Mesothelial cell of epicardium (in vitro differentiated cells): ENCODE data around the gene NAV2. TPM values are rescaled to one million over a fixed set of nuclear protein-coding genes. Genes with fewer than 3 reads are reported as not detected.

Source experiments
- DNase-seq, 2 experiments: peaks; one replicate each; pipeline ENCODE4 v3.0.0; 2021; ENCODE audit warnings: low spot score in 2 of 2; ENCODE audit not compliant: unreplicated experiment in 2 of 2
- H3K27ac Mint-ChIP-seq: 2 replicates; pipeline ENCODE4 v1.8.0; 2021; ENCODE audit warnings: mixed read lengths
- H3K27me3 Mint-ChIP-seq: 2 replicates; pipeline ENCODE4 v1.8.0; 2021; ENCODE audit warnings: low read depth, mixed read lengths
- H3K36me3 Mint-ChIP-seq: 2 replicates; pipeline ENCODE4 v1.8.0; 2021; ENCODE audit warnings: mixed read lengths
- H3K4me1 Mint-ChIP-seq: 2 replicates; pipeline ENCODE4 v1.8.0; 2021; ENCODE audit warnings: mixed read lengths
- H3K4me3 Mint-ChIP-seq: 2 replicates; pipeline ENCODE4 v1.8.0; 2021; ENCODE audit warnings: mild to moderate bottlenecking, moderate library complexity, mixed read lengths
- H3K9me3 Mint-ChIP-seq: 2 replicates; pipeline ENCODE4 v1.8.0; 2021; ENCODE audit warnings: mixed read lengths
- total RNA-seq: library from RNA; stranded (reverse); gene quantifications from 3 replicates; pipeline ENCODE4 v1.2.1, GENCODE V29; 2021
- TF ChIP-seq, protein P1 (sequence below): fragments of 200-600 bp; sonication (generic); IDR thresholded peaks from one replicate; pipeline ENCODE4 v1.5.0; 2021; ENCODE audit warnings: antibody characterized with exemption; ENCODE audit not compliant: unreplicated experiment

Gene NAV2
- total RNA-seq, 1 donor from 2014 or later = 69.8 TPM

DNA sequence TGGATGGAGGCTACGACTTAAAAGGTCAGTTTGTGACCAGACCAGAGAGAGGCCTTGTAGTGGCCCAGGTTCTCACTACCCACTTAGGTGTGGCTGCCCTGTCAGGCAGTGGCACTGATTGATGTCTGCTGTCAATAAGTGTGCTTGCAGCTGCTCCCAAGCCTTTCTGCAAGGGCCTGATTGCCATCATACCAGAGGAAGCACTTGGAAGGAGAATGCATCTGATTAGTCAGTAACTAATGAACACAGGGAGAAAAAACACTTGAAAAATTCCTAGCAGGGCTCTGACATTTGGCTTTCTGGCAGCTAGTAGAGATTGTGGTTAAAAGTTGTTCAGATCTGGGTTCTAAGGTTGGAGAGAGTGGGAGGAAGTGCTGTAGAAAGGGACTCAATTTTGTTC, 107.5 kb downstream of the NAV2 start:
- no peak overlapping the region for H3K4me3 Mint-ChIP-seq
- no peaks in the 10 kb centered on the region for H3K36me3 Mint-ChIP-seq
- no peaks in the 10 kb centered on the region for H3K9me3 Mint-ChIP-seq
- DNase-seq = no peak
- no peak overlapping the region for H3K27ac Mint-ChIP-seq
- TF ChIP-seq, protein P1, sequence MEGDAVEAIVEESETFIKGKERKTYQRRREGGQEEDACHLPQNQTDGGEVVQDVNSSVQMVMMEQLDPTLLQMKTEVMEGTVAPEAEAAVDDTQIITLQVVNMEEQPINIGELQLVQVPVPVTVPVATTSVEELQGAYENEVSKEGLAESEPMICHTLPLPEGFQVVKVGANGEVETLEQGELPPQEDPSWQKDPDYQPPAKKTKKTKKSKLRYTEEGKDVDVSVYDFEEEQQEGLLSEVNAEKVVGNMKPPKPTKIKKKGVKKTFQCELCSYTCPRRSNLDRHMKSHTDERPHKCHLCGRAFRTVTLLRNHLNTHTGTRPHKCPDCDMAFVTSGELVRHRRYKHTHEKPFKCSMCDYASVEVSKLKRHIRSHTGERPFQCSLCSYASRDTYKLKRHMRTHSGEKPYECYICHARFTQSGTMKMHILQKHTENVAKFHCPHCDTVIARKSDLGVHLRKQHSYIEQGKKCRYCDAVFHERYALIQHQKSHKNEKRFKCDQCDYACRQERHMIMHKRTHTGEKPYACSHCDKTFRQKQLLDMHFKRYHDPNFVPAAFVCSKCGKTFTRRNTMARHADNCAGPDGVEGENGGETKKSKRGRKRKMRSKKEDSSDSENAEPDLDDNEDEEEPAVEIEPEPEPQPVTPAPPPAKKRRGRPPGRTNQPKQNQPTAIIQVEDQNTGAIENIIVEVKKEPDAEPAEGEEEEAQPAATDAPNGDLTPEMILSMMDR = no peak
- H3K4me1 Mint-ChIP-seq = peaks cover 11% of the 10 kb centered on the region
- no peaks in the 10 kb centered on the region for H3K27me3 Mint-ChIP-seq

DNA sequence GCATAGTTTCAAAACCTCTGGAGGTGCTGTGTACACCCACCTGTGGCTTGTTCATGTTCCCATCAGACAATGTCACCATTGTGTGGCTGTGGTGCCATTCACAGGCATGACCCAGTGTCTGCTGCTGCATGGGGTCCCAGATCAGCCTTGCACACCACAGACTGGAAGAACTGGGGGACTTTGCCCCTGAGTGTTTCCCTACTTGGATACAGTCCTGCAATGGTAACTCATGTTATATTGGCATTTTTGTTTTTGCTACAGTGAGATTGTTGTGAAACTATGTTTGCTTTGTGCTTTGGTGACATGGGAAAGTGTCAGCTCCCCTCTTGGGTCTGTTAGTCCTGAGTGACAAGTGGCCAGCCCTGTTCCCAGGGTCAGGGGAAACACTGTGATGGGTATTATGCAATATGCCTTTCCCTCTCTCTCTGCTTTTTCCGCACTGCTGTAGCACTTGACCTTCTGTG, 108.8 kb downstream of the NAV2 start:
- Mint-ChIP-seq H3K27ac (no peak overlapping the region), H3K27me3 (no peaks in the 10 kb centered on the region), H3K4me3 (no peak overlapping the region), H3K4me1 (peaks cover 6% of the 10 kb centered on the region), H3K9me3 (no peaks in the 10 kb centered on the region), H3K36me3 (no peaks in the 10 kb centered on the region)
- DNase-seq = no peak
- TF ChIP-seq, protein P1 = no peak

DNA sequence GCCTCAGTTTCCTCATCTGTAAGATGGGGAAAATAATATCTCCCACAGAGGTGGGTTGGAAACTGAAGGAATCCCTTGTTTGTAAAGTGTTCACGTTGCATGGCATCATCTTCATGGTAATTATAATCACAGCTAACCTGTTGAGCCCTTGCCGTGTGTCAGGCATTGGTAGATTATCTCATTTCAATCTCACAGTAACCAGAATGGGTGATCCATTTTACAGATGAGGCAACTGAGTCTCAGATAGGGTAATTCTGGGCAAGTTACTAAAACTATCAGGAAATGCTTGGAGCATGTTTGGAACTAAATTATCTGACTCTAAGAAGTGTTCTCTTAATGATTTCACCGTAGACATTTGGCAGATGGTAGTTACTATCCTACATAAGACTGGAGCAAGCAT, 109.4 kb downstream of the NAV2 start:
- TF ChIP-seq, protein P1 = no peak
- no peaks in the 10 kb centered on the region for H3K36me3 Mint-ChIP-seq
- peaks cover 10% of the 10 kb centered on the region for H3K4me1 Mint-ChIP-seq
- no peak overlapping the region for H3K4me3 Mint-ChIP-seq
- H3K27me3 Mint-ChIP-seq = no peaks in the 10 kb centered on the region
- no peak for DNase-seq
- no peak overlapping the region for H3K27ac Mint-ChIP-seq
- no peaks in the 10 kb centered on the region for H3K9me3 Mint-ChIP-seq

DNA sequence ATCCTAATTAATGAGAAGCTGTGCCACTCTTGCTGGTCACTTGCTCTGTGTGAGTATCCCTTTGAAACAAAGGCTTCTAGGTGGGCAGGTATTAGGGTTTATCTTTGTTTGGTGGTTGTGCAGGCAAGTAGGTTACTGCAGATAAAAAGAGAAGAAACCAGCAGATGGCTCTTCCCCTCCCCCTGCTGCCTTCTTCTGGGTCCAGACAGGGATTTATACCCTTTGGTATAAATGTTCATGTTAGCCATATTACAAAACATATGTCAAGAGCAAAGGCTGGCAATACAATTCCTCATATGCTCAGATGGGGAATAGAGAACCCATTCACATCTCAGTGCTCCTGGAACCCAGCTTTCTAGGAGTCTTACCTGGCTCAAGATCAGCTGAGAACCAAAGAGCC, 109.9 kb downstream of the NAV2 start:
- Mint-ChIP-seq H3K27ac (no peak overlapping the region), H3K4me3 (no peak overlapping the region), H3K9me3 (no peaks in the 10 kb centered on the region), H3K36me3 (no peaks in the 10 kb centered on the region), H3K27me3 (no peaks in the 10 kb centered on the region), H3K4me1 (peaks cover 15% of the 10 kb centered on the region)
- TF ChIP-seq, protein P1 = no peak
- no peak for DNase-seq

DNA sequence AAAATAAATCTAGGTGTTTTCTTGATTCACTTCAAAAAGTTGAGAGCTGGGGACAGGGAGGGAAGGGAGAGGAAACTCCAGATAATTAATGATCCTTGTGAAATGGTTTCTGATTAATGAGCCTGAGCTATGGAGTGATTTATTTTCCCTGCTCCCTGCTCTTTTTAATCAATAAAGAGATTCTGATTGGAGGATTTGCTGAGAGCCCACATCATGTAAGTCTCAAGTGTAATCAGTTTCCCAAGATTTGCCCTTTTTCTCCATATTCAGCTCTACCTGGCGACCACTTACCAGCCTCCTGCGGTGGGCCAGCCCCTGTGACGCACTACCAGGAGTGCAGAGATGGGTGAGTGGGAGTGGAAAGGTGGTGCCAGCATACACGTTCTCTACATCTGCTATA, 114.0 kb downstream of the NAV2 start:
- Mint-ChIP-seq H3K36me3 (no peaks in the 10 kb centered on the region), H3K27me3 (no peaks in the 10 kb centered on the region), H3K9me3 (no peaks in the 10 kb centered on the region), H3K27ac (peak overlapping the region; percentile 20), H3K4me3 (no peak overlapping the region), H3K4me1 (peaks cover 29% of the 10 kb centered on the region)
- TF ChIP-seq, protein P1 = no peak
- no peak for DNase-seq
